Suppressor macrophage treated with lipopolysaccharide for 4 hours (primary cell): ENCODE results near the gene ZKSCAN4.
A peak's percentile ranks its signal among the peaks of the same experiment; 100 is the strongest.

Experiments
- DNase-seq: peaks from one replicate; pipeline ENCODE4 v3.0.0-alpha.2; 2020

The ZKSCAN4 gene

DNA sequence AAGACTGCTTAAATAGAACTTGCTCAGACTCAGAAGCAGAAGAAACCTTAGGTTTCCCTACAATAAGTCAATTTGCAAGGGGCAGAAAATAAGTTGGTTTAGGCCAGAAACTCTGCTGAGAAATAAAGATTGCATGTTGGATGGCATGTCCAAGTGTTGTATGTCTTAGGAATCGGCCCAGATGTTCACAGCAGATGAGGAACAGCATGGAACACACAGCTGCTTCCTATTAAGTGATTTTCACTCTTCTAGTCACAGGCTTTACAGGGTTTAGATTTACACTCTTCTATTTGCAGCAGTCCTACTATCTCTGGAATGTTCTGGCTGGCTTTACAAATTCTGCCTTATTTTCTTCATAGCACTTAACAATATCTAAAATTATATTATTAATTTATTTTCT, 3.2 kb downstream of the ZKSCAN4 start:
- DNase-seq, result no peak

DNA sequence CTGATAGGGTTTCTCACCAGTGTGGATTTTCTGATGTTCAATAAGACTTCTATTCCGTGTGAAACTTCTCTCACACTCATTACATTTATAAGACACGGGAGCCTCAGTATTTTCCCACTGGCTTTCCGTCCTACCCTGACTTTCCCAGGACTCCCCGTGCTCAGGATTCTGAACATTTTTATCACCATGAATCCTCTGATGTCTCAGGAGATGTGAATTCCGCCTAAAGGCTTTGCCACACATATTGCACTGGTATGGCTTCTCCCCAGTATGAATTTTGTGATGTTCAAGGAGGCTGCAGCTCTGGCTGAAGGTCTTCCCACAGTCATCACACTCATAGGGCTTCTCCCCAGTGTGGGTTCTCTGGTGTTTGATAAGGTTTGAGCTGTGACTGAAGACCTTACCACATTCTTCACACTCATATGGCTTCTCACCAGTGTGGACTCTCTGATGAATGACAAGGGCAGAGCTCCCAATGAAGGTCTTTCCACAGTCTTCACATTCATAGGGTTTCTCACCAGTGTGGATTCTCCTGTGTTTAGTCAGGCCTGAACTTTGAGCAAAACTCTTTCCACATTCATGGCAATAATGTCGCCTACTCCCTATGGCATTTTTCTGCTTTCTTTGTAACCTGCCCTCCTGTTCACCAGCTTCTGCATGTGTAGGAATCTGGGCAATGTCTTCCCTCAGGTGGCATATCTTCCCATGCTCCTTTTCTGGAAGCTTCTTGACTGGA, 6.7 kb downstream of the ZKSCAN4 start:
- DNase-seq, result no peak

DNA sequence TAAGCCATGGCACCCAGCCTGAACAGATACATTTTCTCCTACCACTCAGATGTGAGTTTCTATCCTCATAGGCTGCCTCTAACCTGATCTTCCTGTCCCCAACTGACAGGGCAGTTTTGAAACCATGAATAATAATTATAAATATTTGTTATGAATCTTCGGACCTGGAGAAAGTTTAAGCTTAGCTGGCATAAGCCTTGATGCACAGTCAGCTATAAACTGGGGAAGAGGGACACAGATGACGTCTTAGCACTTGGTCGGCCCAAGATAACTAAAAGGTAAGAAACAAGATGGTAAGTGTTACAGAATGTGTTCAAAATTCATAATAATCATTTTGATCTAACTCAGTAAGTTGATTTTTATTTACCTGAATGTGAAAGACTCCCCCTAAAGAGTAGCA, 8.1 kb downstream of the ZKSCAN4 start:
- no peak for DNase-seq

DNA sequence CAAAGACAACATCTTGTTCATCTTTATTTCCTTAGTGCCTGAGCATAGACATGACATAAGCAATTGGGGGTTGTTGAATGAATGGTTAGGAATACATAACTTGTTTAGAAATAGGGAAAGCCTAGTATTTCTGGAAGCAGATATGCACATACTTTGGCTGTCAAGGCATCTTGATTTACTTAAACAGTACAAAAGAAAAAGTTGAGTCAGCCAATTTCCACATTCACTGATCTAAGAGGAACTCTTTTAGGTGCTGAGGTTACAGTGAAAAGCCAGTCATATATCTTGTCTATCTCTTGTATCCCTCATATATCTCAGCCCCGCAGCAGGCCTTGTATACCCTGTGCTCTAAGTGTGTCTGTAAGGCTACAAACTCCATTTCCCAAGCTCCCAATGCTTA, 11.6 kb downstream of the ZKSCAN4 start:
- no peak for DNase-seq

DNA sequence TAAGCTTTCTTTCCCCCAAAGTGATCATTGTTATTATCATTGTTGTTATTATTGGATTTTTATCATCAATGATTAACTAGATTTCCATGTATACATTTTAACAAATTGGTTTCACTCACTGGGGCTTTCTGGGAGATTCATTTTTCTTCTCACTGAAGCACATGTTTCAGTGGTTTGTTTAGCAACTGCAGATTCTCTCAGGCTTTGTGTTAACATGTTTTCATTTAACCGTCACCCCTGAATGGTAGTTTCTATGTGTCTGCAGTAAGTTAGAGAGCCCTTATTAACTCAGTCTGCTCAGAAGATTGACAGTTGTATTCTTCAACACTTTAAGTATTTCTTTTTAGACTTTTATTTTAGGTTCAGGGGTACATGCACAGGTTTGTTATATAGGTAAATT, 12.4 kb downstream of the ZKSCAN4 start:
- DNase-seq, result no peak

DNA sequence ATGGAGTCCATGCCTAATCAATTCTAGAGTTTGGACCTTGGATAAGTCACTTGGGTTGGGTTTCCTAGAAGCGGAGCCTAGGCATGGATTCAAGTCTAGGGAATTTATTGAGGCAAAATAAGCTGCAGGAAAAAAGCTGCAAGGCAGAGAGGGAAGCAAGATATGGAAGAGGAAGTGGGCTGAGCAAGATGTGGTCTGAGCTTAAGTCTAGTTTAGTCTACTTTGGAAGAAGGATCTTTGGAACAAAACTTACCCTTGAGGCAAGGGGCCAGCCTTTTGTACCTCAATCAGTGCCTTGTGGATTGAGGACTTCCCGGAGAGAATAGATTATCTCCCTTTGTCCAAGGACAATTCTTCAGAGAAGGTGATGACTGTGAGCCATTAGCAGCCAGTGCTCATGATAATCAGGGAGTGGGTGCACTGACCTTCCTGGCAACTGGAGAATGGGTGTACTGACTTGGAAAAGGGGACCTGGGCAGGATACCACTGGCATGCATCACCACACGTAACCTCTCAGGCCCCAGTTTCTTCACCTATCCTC, 16.1 kb downstream of the ZKSCAN4 start:
- peak; percentile 21 for DNase-seq

DNA sequence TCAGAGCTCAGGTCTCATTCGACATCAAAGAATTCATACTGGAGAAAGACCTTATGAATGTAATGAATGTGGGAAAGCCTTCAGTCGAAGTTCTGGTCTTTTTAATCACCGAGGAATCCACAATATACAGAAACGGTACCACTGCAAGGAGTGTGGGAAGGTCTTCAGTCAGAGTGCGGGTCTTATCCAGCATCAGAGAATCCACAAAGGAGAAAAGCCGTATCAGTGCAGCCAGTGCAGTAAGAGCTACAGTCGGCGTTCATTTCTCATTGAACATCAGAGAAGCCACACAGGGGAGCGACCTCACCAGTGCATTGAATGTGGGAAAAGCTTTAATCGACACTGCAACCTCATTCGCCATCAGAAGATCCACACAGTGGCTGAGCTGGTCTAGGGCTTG, 19.3 kb downstream of the ZKSCAN4 start:
- no peak for DNase-seq

DNA sequence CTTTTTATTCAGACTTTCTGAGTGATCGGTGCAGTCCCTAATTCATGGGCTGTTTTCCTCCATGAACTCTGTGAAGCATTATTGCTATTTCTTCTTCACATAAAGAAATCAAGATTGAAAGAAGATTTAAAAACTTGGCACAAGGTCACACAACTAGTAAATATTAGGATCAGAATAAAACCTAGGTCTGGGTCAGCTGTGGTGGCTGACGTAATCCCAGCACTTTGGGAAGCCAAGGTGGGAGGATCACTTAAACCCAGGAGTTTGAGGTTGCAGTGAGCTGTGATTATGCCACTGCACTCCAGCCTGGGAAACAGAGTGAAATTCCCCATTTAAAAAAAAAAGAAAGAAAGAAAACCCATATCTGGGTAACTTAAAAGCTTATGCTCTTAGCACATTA, 25.6 kb downstream of the ZKSCAN4 start:
- DNase-seq, result no peak

DNA sequence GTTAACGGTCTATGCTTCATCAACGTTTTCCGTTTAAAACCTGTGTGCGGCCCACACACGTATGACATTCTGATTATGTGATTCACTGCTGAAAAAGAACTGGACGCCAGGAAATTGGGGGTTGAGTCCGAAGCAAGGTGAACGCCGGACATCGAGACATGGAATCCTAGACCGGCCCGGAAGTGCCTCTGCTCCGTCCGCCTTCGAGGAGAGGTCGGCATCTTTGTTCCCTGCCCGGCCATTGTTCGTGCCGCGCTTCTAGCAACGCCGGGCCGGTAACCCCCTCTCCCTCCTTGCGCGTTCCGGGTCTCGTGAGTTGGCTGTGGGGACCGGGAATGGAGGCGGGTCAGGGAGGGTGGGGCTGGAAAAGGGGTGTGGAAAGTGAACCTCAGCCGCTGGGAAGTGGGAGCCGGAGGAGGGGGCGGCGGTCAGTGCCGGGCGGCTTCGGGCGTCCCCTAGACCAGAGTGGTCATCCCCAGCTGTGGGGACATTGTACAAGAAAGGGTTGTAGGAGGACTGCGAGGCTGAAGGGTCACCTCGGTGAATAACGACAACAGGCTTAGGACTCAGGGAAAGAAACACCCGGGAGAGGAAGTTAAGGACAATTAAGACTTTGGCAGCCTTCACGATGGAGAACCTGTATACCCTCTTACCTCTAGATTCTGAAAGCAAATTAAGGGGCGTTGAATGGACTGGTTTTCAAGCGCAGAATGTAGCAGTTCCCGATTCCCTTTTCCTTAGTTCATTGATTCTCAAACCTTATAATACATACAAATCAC, 26.8 kb downstream of the ZKSCAN4 start, which contains the start of gene ZSCAN9:
ZSCAN9 (plus strand) TSS at position 220 of the 779 bp plus-strand sequence. CDS start 1,810 bp downstream, outside the sequence.
- peak; percentile 84 for DNase-seq

DNA sequence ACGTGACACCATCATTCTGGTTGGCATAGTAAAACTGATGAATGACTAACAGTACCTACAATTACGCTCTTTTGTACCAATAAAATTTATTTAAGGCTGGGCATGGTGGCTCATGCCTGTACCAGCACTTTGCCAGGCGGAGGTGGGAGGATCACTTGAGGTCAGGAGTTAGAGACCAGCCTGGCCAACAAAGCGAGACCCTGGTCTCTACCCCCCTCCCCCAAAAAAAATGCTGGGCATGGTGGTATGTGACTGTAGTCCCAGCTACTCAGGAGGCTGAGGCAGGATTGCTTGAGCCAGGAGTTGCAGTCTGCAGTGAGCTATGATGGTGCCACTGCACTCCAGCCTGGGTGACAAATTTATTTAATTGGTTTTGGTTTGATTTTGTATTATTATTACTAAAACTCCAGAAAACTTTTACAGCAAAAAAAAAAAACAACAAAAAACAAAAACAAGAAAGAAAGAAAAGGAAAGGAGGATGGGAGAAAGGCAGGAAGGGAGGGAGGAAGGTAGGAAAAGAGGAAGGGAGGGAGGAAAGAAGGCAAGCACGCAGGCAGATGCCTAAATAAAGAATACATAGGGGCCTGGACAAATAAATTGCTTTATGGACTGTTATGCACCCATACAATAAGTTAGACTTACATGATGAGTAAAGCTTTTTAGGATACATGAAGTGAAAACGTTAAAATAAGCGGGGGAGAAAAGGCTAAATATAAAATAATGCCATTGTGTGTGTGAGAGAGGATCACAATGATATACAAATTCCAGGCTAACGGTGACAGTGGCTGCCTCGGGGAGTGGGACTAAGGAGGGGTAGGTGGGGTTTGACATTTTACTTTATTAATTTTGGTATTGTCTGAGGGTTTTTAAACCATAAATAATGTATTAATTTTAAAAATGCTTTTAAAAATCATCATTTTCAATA, 27.7 kb downstream of the ZKSCAN4 start:
- DNase-seq, result no peak

DNA sequence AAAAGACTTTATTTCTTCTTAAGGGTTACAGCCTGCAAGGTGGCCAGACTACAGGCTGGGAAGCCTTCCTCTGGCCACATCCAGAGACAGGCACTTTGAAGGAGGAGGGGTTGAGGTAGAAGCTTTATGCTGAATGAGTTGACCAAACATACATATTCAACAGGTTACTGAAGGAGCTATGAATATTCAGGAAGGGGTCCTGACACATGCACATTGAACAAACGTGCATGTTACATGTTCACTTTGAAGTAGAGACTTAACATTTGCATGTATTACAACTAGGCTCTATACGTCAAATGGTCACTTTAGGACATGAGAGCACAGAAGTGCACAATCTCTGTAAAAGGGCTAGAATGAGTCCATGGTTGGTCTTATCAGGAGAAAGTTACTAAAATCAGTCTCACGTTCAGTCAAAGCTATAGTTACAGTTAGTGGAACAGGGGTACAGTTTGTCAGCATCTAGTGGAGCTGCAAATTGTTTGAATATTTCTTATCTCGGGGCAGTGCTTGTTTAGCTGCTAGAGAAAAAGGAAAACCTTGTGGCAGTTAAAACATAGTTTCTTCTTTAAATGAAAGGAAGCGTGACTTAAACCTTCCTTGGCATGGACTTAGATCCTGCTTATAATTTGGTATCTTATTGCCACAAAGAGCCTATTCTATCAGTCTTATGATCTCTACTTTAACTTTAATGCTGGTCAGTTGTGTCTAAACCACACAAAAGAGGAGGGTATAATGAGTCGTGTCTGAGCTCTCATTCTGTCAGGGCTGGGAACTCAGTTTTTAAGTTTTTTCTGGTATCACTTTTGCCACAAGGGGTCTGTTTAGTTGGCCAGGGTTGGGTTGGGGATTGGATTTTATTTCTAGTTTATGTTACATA, 31.6 kb downstream of the ZKSCAN4 start:
- DNase-seq, result no peak

DNA sequence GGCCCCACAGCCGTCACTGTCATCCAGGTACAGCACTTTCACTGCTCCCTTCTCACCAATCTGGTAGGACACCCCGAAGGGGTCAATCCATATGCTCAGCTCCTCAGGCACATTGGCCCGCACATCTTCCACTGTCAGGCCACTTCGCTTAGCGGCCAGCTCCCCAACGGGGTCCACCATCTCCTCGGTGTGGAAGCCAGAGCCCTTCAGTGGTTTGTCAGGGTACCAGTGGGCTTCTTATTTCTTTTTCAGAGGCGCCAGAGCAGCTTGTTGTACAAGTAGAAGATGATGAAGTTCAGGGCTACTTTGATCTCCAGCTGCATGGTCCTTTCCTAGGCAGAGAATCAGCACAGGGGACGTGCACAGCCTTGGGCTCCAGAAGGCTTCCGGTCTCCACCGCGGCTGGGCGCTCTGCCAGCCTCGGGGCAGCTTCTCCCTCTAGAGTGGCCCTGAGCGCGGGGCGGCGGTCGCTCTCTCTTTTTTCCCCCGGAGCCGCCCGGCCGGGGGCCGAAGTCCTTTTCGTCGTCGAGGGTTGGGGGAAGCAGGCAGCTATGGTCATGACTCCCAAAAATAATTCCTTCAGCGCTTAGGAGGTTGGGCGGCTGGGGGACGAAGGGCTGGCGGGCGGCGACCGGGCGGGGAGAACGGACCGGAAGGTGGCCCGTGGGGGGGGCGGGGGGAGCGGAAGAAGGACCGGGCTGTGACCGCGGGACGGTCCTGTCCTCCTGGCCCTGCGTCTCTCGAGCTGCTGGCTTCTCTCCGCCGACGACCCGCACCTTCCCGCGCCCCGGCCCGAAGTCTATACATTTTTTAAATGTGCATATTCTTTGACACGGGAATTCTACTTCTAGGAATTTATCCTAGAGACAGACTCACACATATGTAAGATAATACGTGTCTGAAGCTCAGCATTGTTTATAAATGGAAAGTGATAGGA, 33.5 kb downstream of the ZKSCAN4 start:
- peak; percentile 77 for DNase-seq

DNA sequence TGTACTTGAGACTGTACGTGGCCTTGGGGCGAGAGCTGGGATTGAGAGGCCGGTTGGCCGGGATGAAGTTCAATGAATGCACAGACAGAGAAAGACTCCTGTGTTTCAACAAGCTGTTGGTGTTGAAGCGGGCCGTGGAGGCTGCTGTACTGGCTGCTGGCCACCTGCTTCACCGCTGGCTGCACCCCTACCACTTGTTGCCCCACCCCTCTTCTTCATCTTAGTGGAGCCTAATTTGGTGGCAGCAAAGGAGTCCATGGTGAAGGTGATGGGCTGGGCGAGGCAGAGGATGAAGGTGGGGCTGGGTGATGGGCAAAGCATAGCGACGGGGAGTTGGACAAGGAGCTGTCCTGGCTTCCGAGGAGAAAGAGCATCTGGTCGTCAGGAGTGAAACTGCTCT, 34.2 kb downstream of the ZKSCAN4 start:
- no peak for DNase-seq

DNA sequence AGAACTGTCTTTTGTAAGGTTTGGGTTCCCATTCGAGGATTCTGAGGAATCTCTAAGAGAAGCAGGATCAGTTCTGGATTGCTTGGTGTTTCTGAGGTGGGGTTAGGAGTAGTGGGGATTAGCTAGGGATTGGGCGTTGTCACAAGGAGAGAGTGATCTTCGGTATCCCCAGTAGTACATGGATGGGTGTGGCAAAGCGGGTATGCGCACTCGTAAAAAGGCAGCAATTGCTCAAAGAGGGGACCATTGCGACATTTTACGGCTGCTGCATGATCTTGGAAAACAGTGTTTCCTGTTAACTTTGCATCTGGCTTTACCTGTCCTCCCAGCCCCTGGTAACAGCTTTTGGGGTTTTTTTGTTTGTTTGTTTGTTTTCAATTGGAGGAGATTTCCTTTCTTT, 36.6 kb downstream of the ZKSCAN4 start:
- DNase-seq, result no peak

DNA sequence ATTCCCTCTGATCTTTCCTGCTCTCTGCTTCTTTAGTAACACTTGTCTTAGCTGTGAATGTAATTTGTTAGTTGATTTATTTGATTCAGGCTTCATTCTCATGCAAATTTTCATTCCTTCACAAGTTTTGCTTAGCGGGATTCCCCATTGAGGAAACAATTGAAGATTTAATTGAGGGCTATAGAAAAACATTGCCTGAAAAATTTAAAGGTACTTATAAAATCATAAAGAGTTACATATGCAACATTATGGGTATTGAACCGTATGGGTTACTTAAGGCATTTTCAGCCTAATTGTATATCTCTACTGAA, 38.9 kb downstream of the ZKSCAN4 start:
- DNase-seq, result no peak

DNA sequence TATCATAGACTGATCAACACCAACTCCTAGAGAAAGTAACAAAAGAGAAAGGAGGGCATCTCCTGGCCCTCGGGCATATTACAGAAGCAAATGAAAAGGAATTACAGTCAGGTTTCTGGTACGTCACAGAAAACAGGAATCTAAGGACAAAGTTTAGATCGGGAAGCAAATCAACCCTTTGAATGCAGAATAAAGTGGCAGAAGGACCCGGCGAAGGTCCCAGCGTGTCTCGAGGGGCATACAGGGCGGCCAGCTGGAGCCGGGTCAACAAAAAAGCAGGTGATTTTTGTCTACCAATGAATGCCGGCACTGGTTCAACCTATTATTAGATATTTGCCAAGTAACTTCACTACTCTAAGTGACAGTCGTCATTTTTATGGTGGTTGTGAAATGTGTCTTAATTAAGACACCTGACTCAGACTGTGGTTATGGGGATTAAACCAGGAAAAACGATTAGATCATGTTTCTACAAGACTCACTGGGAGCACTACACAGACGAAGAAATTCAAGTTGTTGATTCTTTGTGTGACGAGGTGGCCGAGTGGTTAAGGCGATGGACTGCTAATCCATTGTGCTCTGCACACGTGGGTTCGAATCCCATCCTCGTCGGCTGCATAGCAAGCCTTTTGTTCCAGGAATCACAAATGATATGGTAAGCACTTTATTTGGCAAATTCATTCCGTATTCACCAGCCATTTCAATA, 39.4 kb downstream of the ZKSCAN4 start:
- peak; percentile 79 for DNase-seq

DNA sequence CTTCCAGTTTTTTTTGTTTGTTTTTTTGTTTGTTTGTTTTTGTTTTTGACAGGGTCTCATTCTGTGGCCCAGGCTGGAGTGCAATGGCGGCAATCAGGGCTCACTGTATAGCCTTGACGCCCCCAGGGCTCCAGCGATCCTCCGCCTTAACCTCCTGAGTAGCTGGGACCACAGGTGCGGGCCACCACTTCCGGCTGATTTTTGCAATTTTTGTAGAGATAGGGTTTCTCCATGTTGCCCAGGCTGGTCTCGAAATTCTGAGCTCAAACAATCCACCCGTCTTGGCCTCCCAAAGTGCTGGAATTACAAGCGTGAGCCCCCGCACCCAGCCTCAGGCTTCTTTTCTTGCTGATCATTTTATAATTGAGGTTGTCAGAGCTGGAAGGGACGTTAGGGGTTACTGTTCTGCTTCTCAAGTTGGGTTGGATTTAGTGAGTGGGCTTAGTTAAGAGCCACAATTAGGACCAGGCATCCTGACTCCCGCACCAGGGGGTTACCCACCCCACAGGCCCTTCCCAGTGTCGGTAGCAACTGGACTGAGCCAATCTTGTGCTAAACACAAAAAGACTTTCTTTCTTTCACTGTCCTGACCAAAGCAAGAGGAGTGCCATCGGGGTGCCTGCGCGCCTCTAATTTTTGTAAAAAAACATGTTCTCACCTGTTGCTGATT, 40.1 kb downstream of the ZKSCAN4 start:
- DNase-seq, result no peak

DNA sequence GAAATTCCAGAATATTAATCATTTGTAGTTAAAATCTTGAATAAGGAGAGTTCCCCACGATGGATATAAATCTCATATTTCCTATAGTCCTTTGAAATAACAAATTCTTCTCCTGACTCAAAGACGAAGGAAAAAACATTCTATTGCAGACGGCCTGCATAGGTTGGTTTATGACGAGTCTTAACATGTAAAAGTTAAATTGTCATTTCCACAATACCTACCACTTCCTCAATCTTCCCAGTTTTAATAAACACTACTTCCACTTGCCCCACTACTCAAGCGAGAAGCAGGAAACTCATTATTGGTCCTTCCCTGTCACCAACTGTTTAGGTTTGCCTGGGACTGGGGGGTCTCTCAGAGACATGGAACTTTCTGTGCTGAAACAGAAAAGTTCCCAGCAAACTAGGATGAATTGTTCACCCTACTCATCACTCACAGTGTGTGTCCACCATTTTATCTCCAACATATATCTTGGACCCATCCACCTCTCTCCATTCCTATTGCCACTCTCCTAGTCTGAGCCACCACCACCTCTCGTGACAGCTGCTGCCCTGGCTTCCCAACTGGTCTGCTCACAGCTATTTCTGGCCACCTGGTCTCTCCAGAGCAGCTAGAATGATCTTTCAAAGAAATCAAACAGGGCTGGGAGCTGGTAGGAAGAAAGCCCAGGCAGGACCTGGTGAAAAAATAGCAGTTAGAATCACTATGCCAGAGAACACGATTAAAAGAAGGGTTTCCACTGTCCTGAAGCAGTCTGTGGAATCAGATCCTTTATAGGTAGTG, 42.1 kb downstream of the ZKSCAN4 start:
- no peak for DNase-seq

DNA sequence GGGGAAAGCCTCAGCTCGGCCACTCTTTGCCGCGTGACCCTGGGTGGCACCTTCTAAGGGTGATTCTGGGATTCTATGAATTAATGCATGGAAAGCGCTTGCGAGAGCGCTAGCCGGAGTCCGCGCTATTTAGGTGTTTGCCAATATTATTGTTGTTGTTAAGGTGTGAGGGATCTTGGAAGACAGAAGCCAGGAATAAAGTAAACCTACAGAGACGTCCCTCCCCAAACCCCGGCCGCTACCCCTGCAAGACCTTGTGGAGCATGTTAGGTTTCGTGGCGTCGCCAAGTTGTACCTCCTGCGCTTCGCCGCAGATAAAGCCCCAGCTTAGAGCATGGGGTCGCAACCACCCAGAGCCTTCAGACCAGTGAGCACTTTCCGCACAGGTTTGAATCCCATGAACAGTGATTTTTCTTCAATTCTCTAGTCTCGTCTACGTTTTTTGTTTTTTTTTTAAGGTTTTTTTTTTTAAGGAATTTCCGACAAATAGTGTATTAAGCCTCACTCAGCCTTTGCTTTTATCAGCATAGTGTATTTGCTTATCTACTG, 43.9 kb downstream of the ZKSCAN4 start:
- no peak for DNase-seq
